Common myeloid progenitor, CD34-positive (primary cell): ENCODE measurements around the gene FBXW11.

Experiments
- CTCF ChIA-PET: fragments of 350-600 bp; sonication (Branson Sonifier 250); formaldehyde crosslinking; loops from one replicate; lab custom pipeline; 2021; ENCODE audit warnings: antibody characterized with exemption; lab: Charles Lee
- POLR2A ChIA-PET: fragments of 350-600 bp; sonication (Branson Sonifier 250); formaldehyde crosslinking; loops from one replicate; lab custom pipeline; 2021; ENCODE audit warnings: antibody characterized with exemption; lab: Charles Lee
- DNase-seq, 3 donors: peaks; one replicate each; pipeline versions ENCODE4 v3.0.0 to v3.0.0-alpha.2; 2013
- H3K27ac ChIP-seq, 2 experiments: 1 replicate in 1 of 2; 2 replicates in 1 of 2; pipeline ENCODE4 v1.7.0; 2013; ENCODE audit warnings: inconsistent platforms in 2 of 2, low read length in 2 of 2, mild to moderate bottlenecking in 2 of 2, low read depth in 1 of 2, moderate library complexity in 1 of 2; ENCODE audit not compliant: severe bottlenecking in 2 of 2, insufficient read depth in 1 of 2, poor library complexity in 1 of 2
- H3K27me3 ChIP-seq, 5 experiments: replicated peaks in 2 of 5; 1 replicate in 3 of 5; 2 replicates in 2 of 5; pipeline versions ENCODE4 v1.6.1 to v1.7.0; 2013; ENCODE audit warnings: low read length in 4 of 5, mild to moderate bottlenecking in 2 of 5, moderate library complexity in 2 of 5, inconsistent platforms in 1 of 5; ENCODE audit not compliant: insufficient read depth in 5 of 5, control insufficient read depth in 4 of 5
- H3K36me3 ChIP-seq, 4 experiments: 1 replicate in 2 of 4; 2 replicates in 2 of 4; pipeline versions ENCODE4 v1.6.1 to v1.7.0; 2013; ENCODE audit warnings: low read length in 3 of 4, control low read depth in 1 of 4, mild to moderate bottlenecking in 1 of 4; ENCODE audit not compliant: control insufficient read depth in 4 of 4, insufficient read depth in 4 of 4
- H3K4me1 ChIP-seq, 4 experiments: 1 replicate in 3 of 4; 2 replicates in 1 of 4; pipeline versions ENCODE4 v1.6.1 to v1.7.1; 2013; ENCODE audit warnings: low read length in 3 of 4, mild to moderate bottlenecking in 3 of 4, control low read depth in 1 of 4, inconsistent platforms in 1 of 4, moderate library complexity in 1 of 4; ENCODE audit not compliant: control insufficient read depth in 4 of 4, insufficient read depth in 4 of 4; ENCODE audit errors: control extremely low read depth in 1 of 4
- H3K4me3 ChIP-seq, 7 experiments: 1 replicate in 4 of 7; 2 replicates in 3 of 7; pipeline versions ENCODE4 v1.5.1 to v1.7.0; 2013; ENCODE audit warnings: mild to moderate bottlenecking in 7 of 7, low read length in 6 of 7, moderate library complexity in 6 of 7, inconsistent platforms in 2 of 7, low read depth in 2 of 7, control low read depth in 1 of 7; ENCODE audit not compliant: insufficient read depth in 4 of 7, control insufficient read depth in 1 of 7; ENCODE audit errors: extremely low read depth in 1 of 7
- H3K9me3 ChIP-seq, 5 experiments: 1 replicate in 4 of 5; 2 replicates in 1 of 5; pipeline versions ENCODE4 v1.6.1 to v1.7.1; 2013; ENCODE audit warnings: low read length in 4 of 5, mild to moderate bottlenecking in 2 of 5, inconsistent platforms in 1 of 5, low read depth in 1 of 5, moderate library complexity in 1 of 5; ENCODE audit not compliant: control insufficient read depth in 4 of 5, insufficient read depth in 2 of 5; ENCODE audit errors: control extremely low read depth in 1 of 5
- WGBS: methylation state at CpG from one replicate; pipeline ENCODE4 v1.1.5; 2013; ENCODE audit not compliant: insufficient coverage; 5-methylcytosine and 5-hydroxymethylcytosine counted together

FBXW11 gene

DNA sequence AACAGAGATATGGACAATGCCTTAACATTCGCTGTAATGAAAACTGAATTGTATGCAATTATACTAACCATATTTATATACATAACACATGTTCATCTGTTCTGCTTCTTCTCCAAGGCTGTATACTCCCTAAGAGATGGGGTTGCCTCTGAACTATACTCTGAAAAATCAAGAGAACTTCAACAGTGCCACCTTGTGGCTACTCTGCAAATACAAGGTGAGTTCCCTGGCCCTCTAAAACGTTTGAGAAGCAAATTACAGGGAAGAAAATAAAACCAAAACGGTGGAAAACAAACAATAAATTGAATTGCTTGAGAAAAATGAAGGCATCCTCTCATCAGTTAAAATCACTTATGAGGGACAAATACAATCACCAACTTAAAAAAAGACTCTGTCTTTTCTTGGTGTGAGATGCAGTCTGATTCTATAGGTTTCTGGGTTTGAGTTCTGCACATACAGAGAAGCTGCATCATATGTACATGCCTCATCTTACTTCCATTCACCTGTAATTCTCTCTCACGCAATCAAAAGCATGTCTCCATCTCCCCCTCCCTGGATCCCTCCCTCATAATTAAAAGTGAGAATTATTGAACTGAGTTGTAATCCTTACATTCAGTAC is 98.6 kb downstream of the FBXW11 start:
- DNase-seq, result peak; percentile 74 to 89 (median 84)
- ChIA-PET CTCF (interaction anchor here (0.7 to 12.5 kb wide), 21 partner anchors 9 to 493 kb away, joined by 3 to 118 read pairs (median 4); partner anchors contain the start of genes FBXW11 and FGF18), POLR2A (interaction anchor here (0.9 kb wide), 1 partner anchor 55 kb away, joined by 3 read pairs; no protein-coding TSS in a partner anchor)
- Histone ChIP-seq H3K4me3 (no peak overlapping the region), H3K9me3 (no peaks in the 10 kb centered on the region), H3K36me3 (peaks cover 0 to 11% (median 7%) of the 10 kb centered on the region in 4 experiments), H3K27me3 (no peaks in the 10 kb centered on the region), H3K4me1 (peaks cover 17 to 45% (median 23%) of the 10 kb centered on the region in 4 experiments), H3K27ac (no peak overlapping the region)
- no CpG with 5 or more reads among the region's 4 CpGs for WGBS

DNA sequence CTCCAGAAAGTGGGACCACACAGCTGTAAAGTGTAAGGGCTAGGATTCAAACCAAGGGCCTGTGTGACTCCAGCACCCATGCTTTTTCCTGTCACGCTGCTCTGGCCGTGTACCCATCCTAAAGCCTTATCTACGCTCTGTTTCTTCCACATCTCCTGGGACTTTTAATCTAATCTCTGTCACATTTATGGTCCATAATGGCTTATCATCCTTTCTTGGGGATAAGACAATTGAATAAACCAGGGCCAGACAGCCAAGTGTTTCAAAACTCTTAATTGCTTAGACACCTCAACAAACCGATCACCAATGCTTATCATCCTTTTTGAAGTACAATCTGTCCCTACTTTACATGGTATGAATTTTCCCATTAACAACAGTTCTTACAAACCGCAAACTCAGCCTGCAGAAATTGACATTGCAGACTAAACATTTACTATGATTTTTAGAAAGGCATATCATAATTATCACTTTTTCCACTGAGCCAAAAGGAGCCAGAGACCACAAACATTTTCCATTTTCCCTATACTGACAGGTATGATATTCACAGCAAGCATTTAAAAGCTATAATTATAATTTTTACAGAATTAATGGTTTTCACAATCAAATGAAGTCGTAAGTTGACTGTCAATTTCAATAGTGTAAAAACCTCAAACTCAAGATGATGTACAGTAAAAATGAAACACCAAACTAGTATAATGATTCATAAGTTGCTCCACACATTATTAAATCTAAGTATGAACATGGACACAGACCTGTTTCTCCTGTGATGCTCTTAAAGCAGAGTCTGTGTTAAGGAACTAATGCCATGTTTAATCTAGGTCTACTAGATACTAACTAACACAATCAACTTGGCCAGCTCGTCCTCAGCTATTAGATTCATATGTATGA is 99.5 kb downstream of the FBXW11 start:
- 79% methylated on average over 5 of the region's 7 CpGs for WGBS
- DNase-seq, result no peak
- peaks cover 17 to 42% (median 23%) of the 10 kb centered on the region in 4 experiments for H3K4me1 ChIP-seq
- ChIA-PET POLR2A (no interaction called here), CTCF (interaction anchor here (0.7 to 12.5 kb wide), 12 partner anchors 10 to 492 kb away, joined by 3 to 118 read pairs (median 4); partner anchors contain the start of gene FGF18)
- H3K27me3 ChIP-seq, result no peaks in the 10 kb centered on the region
- no peak overlapping the region for H3K4me3 ChIP-seq
- peak overlapping the region in 1 of 2 experiments; percentile 50 for H3K27ac ChIP-seq
- H3K36me3 ChIP-seq, result peaks cover 0 to 11% (median 7%) of the 10 kb centered on the region in 4 experiments
- no peaks in the 10 kb centered on the region for H3K9me3 ChIP-seq

DNA sequence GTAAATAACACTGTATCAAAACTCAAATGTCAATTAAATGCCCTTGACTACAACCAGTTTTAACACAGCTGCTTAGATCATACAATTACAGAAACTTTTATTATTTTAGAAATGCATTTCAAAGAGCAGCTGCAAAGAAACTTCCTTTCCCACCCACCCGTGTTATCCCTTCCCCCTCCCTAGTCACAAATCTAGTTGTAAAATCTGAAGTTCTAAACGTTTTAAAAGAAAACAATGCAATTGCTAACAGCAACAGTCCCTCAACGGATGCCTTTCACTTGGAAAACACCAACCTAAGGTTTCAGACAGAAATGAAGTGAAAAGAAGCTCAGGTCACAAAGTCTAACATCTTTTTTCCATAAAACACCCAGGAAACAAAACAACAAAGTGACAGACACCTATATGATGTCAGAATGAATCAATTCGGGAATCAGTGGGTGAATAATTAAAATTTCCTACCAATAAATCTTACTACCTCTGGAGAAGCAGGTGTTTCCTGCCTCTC is 100.3 kb downstream of the FBXW11 start:
- ChIA-PET POLR2A (no interaction called here), CTCF (interaction anchor here (0.9 to 12.5 kb wide), 11 partner anchors 13 to 491 kb away, joined by 3 to 118 read pairs (median 5); partner anchors contain the start of gene FGF18)
- WGBS, result no CpG with 5 or more reads among the region's 4 CpGs
- Histone ChIP-seq H3K4me1 (peaks cover 17 to 34% (median 21%) of the 10 kb centered on the region in 4 experiments), H3K9me3 (no peaks in the 10 kb centered on the region), H3K27ac (peak overlapping the region in 1 of 2 experiments; percentile 50), H3K27me3 (no peaks in the 10 kb centered on the region), H3K36me3 (peaks cover 0 to 11% (median 7%) of the 10 kb centered on the region in 4 experiments), H3K4me3 (peak overlapping the region in 1 of 7 experiments; percentile 21)
- DNase-seq, result peak in 2 of 3 donors; percentile 52 to 64

DNA sequence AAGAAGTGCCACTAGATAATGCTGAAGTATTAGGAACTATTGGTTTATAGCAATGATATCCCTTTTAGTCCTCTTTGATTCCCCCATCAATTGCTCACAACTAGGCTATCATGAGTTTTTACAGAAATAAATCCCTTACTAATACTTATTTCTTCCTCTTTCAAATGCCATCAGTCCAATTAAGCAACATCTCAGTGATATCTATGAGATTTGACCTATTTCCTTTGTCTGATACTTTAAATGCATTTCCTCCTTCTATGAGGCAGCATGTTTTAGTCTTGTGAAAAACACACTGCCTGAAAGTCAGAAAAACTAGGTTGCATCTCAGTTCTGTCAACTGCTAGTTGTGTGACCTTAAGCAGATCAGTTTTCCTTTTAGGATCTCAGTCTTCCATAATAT is 101.6 kb downstream of the FBXW11 start:
- DNase-seq, result peak in 2 of 3 donors; percentile 28 to 50
- Histone ChIP-seq H3K36me3 (peaks cover 0 to 7% (median 5%) of the 10 kb centered on the region in 4 experiments), H3K4me3 (no peak overlapping the region), H3K9me3 (no peaks in the 10 kb centered on the region), H3K4me1 (peaks cover 15 to 34% (median 21%) of the 10 kb centered on the region in 4 experiments), H3K27ac (no peak overlapping the region), H3K27me3 (no peaks in the 10 kb centered on the region)
- ChIA-PET CTCF (interaction anchor here (0.6 to 12.5 kb wide), 3 partner anchors 45 to 484 kb away, joined by 3 to 118 read pairs (median 7); partner anchors contain the start of gene FGF18), POLR2A (no interaction called here)

DNA sequence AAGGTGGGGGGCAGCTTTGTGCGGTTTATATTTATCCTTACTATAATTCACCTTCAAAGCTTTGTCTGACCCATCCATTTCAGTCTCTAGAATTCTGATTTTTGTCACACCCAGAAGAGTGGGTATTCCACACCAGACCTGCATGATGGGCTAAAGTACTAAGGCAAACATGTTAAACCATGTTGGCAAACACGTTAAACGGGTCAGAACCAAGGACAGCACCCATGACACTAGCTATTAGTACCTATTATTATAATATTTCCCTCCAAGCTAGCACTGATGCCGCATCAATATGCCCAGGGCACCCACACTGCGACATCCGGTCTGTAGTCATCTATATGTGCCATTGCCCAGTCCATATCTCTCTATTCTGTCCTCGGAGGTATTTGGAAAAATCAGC is 104.7 kb downstream of the FBXW11 start:
- Histone ChIP-seq H3K4me1 (peaks cover 12 to 25% (median 20%) of the 10 kb centered on the region in 4 experiments), H3K27me3 (no peaks in the 10 kb centered on the region), H3K9me3 (no peaks in the 10 kb centered on the region), H3K36me3 (peaks cover 0 to 11% (median 2%) of the 10 kb centered on the region in 4 experiments), H3K27ac (no peak overlapping the region), H3K4me3 (no peak overlapping the region)
- no peak for DNase-seq
- WGBS, result 98% methylated on average over 6 of the region's 7 CpGs
- ChIA-PET POLR2A (no interaction called here), CTCF (interaction anchor here (2.8 to 12.5 kb wide), 2 partner anchors 10 to 481 kb away, joined by 7 to 118 read pairs; partner anchors contain the start of gene FGF18)

DNA sequence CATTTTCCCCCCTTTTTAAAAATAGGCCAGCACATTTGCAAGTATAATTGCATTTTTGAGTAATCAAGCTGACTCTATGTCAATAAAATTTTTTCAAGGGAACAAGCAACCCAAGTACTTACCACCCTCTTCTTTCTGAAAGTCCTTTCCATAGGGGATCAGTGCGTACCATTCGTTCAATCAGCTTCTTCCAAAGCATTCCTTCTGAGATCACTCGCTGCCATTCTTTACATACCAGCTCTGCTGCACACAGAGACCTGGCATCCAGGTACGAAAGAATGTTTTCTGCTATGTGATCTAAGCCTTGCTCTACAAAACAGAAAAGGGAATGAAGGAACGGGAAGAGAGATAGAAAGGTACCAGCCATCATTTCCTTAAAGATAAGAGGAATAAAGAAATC is 106.6 kb downstream of the FBXW11 start:
- H3K9me3 ChIP-seq, result no peaks in the 10 kb centered on the region
- peaks cover 3 to 25% (median 7%) of the 10 kb centered on the region in 4 experiments for H3K36me3 ChIP-seq
- H3K27me3 ChIP-seq, result no peaks in the 10 kb centered on the region
- H3K27ac ChIP-seq, result no peak overlapping the region
- H3K4me1 ChIP-seq, result peaks cover under 1 to 9% (median 2%) of the 10 kb centered on the region in 4 experiments
- ChIA-PET POLR2A (no interaction called here), CTCF (interaction anchor here (0.6 to 1.5 kb wide), 7 partner anchors 9 to 481 kb away, joined by 3 to 4 read pairs (median 3); partner anchors contain the start of gene FGF18)
- DNase-seq, result no peak
- WGBS, result 100% methylated on average over 1 of the region's 5 CpGs
- no peak overlapping the region for H3K4me3 ChIP-seq
